Amygdala (tissue), 56 donors: ENCODE results near the gene NAAA.
"Not testable (repeated sequence)": the region's sequence is repeated elsewhere in the genome, so short reads cannot be mapped to it uniquely, and the experiment has no call there.

Source experiments
- DNase-seq, 56 donors: peaks; one replicate each; lab custom pipeline; 2025; lab: John Stamatoyannopoulos, UW

The NAAA gene

GRCh38 chr4:75921910-75922309 is 18.9 kb downstream of the NAAA start:
- DNase-seq, result no peak

- no peak for DNase-seq
These were observed 20.5 kb downstream of the NAAA start for GRCh38 chr4:75920327-75920726.

- DNase-seq, result peak in 23 of 56 donors; percentile 1 to 50 (median 10)
These were observed 20.9 kb downstream of the NAAA start for GRCh38 chr4:75919920-75920319.

- DNase-seq, result peak in 11 of 56 donors; percentile 2 to 31 (median 10)
These were observed 24.6 kb downstream of the NAAA start for GRCh38 chr4:75916091-75916661.

- DNase-seq, result no peak
These were observed 27.8 kb downstream of the NAAA start for GRCh38 chr4:75912968-75913367.

GRCh38 chr4:75910831-75911230 is 30.0 kb downstream of the NAAA start:
- DNase-seq, result not testable (repeated sequence)

GRCh38 chr4:75909405-75909804 is 31.4 kb downstream of the NAAA start:
- no peak for DNase-seq

GRCh38 chr4:75908555-75908954 is 32.3 kb downstream of the NAAA start:
- DNase-seq, result no peak

- DNase-seq, result no peak
These were observed 32.8 kb downstream of the NAAA start for GRCh38 chr4:75907966-75908365.

GRCh38 chr4:75904076-75904475 is 36.7 kb downstream of the NAAA start:
- DNase-seq, result no peak

GRCh38 chr4:75902352-75902751 is 38.5 kb downstream of the NAAA start, which contains the start of gene PPEF2:
PPEF2 (minus strand) TSS chr4:75902452; CDS start chr4:75896325, 6,127 bp downstream.
- no peak for DNase-seq

GRCh38 chr4:75898536-75898935 is 42.3 kb downstream of the NAAA start:
- DNase-seq, result no peak

GRCh38 chr4:75895744-75896314 is 45.0 kb downstream of the NAAA start:
- DNase-seq, result peak in 1 of 56 donors; percentile 1

GRCh38 chr4:75892508-75892907 is 48.3 kb downstream of the NAAA start:
- DNase-seq, result no peak

GRCh38 chr4:75891611-75892010 is 49.2 kb downstream of the NAAA start:
- DNase-seq, result no peak

- DNase-seq, result no peak
These were observed 51.1 kb downstream of the NAAA start for GRCh38 chr4:75889537-75890199.

- no peak for DNase-seq
These were observed 54.7 kb downstream of the NAAA start for GRCh38 chr4:75886104-75886503.

- no peak for DNase-seq
These were observed 59.3 kb downstream of the NAAA start for GRCh38 chr4:75881476-75881875.

GRCh38 chr4:75880278-75880677 is 60.5 kb downstream of the NAAA start:
- DNase-seq, result no peak

GRCh38 chr4:75878246-75878756 is 62.5 kb downstream of the NAAA start:
- DNase-seq, result no peak

- DNase-seq, result no peak
These were observed 64.6 kb downstream of the NAAA start for GRCh38 chr4:75876218-75876617.

GRCh38 chr4:75869100-75869499 is 71.7 kb downstream of the NAAA start:
- DNase-seq, result no peak
